K562 (cell line): Measurements from ENCODE around the gene GTPBP2. TPM values are rescaled to one million over a fixed set of nuclear protein-coding genes. Genes with fewer than 3 reads are reported as not detected.

Experiments
- KAT7 ChIP-seq: sonication (generic); formaldehyde crosslinking; IDR thresholded peaks from 2 replicates; pipeline ENCODE4 v1.8.0; 2022; ENCODE audit warnings: missing genetic modification reagents, mild to moderate bottlenecking, borderline replicate concordance
- MCM3 ChIP-seq: fragments of 450-650 bp; IDR thresholded peaks from 2 replicates; pipeline ENCODE4 v1.6.1; 2016
- RB1 ChIP-seq: fragments of 450-650 bp; IDR thresholded peaks from 2 replicates; pipeline ENCODE4 v1.6.1; 2017; ENCODE audit warnings: low read depth, mild to moderate bottlenecking
- SOX6 ChIP-seq: fragments of 450-650 bp; IDR thresholded peaks from 2 replicates; pipeline ENCODE4 v1.6.1; 2014; ENCODE audit warnings: mild to moderate bottlenecking
- ZNF146 ChIP-seq: IDR thresholded peaks from one replicate; pipeline ENCODE4 v1.6.1; 2018; ENCODE audit warnings: missing compliant biosample characterization; ENCODE audit not compliant: unreplicated experiment
- polyA plus RNA-seq, 8 experiments: library from polyadenylated mRNA; depleted of rRNA in 4 of 8; stranded (reverse) in 5 of 8; unstranded in 3 of 8; fragments of >200 nt; fragmentation: Nextera tagmentation in 2 of 8; fragmentation: Illumina TruSeq in 1 of 8; extraction: Ambion mirVana in 2 of 8; extraction: Trizol in 1 of 8; gene quantifications; 2 replicates each; pipeline versions ENCODE4 v1.2.1 to v1.2.3, GENCODE V29; 2011 to 2014; ENCODE audit warnings: inconsistent platforms in 1 of 8, missing spikeins in 1 of 8
- total RNA-seq, 7 experiments: library from RNA; depleted of rRNA in 6 of 7; stranded (reverse); fragments of >200 nt in 6 of 7; fragmentation: Illumina TruSeq in 2 of 7; extraction: Trizol in 2 of 7; gene quantifications; 2 replicates each; pipeline versions ENCODE4 v1.2.1 to v1.2.3, GENCODE V29; 2011 to 2021; ENCODE audit warnings: low replicate concordance in 1 of 7
- TF ChIP-seq, protein P1 (sequence below): fragments of 250-450 bp; sonication (Bioruptor Pico); IDR thresholded peaks from 2 replicates; pipeline ENCODE4 v1.5.0; 2021; ENCODE audit warnings: mild to moderate bottlenecking, moderate library complexity
- TF ChIP-seq, protein P2 (sequence below): fragments of 450-650 bp; IDR thresholded peaks from 2 replicates; pipeline ENCODE4 v1.6.1; 2016; ENCODE audit warnings: mild to moderate bottlenecking, moderate library complexity
- TF ChIP-seq, protein P3 (sequence below), 2 experiments: IDR thresholded peaks in 1 of 2; conservative IDR thresholded peaks in 1 of 2; 2 replicates each; pipeline ENCODE4 v1.6.1; 2016; ENCODE audit warnings: low read depth in 2 of 2, mild to moderate bottlenecking in 1 of 2, missing compliant biosample characterization in 1 of 2, missing genetic modification characterization in 1 of 2, moderate library complexity in 1 of 2

GTPBP2 gene
- total and polyA plus RNA-seq, 9 of the 15 experiments (the other 6 are each of a cell fraction or from before 2014, with no cell fraction given), result 48.4 to 196 (median 111) TPM

- TF ChIP-seq, protein P1, sequence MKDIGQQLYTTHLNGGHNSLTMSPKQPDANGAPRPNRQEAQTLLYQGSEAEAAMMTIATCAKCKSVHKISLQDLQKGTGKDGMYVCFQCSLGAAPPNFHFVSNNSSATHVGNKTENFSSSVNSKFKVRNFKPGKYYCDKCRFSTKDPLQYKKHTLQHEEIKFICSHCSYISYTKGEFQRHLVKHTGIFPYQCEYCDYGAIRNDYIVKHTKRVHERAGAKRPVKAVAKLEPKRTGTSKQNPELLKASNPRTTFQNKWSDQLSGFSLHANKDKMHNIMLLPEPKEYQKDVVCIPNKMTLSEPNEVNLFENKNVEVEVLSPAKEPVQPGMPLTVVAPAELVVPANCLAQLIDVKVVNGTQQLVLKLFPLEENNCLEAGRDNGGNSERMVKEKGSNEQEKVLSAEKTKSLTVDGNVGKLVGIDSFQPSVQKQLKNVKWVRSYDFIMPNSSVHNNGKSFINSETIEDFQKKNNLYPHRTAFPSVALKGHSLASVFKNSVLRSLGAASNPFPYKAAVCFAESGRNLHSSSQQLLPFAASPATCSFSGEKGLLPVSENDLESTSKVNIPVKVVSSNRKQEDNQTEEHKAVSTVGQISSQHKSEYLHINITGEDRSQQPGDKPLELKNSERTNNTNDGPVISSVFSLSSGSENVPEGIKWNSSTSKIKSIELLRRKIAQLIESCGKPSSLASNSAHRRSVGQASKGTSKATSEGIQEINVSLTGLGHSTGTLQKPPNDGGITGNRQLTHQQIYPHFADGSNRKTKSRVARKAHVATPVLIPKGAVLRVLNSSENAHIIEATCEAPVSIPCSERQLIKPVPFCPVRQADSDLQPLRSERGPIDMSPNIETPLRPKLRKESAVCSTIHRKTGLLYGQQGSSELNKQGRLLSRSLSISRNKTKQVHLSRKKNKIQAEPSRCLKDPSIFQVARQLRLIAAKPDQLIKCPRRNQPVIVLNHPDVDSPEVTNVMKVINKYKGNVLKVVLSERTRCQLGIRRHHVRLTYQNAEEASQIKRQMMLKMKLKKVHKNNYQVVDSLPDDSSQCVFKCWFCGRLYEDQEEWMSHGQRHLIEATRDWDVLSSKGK, result no peak
- TF ChIP-seq KAT7 (CRISPR knock-in tag), result 0 out of 2 replicates have a peak, but pooled peaks have one; percentile 54
- TF ChIP-seq ZNF146, result no peak
- TF ChIP-seq, protein P2, sequence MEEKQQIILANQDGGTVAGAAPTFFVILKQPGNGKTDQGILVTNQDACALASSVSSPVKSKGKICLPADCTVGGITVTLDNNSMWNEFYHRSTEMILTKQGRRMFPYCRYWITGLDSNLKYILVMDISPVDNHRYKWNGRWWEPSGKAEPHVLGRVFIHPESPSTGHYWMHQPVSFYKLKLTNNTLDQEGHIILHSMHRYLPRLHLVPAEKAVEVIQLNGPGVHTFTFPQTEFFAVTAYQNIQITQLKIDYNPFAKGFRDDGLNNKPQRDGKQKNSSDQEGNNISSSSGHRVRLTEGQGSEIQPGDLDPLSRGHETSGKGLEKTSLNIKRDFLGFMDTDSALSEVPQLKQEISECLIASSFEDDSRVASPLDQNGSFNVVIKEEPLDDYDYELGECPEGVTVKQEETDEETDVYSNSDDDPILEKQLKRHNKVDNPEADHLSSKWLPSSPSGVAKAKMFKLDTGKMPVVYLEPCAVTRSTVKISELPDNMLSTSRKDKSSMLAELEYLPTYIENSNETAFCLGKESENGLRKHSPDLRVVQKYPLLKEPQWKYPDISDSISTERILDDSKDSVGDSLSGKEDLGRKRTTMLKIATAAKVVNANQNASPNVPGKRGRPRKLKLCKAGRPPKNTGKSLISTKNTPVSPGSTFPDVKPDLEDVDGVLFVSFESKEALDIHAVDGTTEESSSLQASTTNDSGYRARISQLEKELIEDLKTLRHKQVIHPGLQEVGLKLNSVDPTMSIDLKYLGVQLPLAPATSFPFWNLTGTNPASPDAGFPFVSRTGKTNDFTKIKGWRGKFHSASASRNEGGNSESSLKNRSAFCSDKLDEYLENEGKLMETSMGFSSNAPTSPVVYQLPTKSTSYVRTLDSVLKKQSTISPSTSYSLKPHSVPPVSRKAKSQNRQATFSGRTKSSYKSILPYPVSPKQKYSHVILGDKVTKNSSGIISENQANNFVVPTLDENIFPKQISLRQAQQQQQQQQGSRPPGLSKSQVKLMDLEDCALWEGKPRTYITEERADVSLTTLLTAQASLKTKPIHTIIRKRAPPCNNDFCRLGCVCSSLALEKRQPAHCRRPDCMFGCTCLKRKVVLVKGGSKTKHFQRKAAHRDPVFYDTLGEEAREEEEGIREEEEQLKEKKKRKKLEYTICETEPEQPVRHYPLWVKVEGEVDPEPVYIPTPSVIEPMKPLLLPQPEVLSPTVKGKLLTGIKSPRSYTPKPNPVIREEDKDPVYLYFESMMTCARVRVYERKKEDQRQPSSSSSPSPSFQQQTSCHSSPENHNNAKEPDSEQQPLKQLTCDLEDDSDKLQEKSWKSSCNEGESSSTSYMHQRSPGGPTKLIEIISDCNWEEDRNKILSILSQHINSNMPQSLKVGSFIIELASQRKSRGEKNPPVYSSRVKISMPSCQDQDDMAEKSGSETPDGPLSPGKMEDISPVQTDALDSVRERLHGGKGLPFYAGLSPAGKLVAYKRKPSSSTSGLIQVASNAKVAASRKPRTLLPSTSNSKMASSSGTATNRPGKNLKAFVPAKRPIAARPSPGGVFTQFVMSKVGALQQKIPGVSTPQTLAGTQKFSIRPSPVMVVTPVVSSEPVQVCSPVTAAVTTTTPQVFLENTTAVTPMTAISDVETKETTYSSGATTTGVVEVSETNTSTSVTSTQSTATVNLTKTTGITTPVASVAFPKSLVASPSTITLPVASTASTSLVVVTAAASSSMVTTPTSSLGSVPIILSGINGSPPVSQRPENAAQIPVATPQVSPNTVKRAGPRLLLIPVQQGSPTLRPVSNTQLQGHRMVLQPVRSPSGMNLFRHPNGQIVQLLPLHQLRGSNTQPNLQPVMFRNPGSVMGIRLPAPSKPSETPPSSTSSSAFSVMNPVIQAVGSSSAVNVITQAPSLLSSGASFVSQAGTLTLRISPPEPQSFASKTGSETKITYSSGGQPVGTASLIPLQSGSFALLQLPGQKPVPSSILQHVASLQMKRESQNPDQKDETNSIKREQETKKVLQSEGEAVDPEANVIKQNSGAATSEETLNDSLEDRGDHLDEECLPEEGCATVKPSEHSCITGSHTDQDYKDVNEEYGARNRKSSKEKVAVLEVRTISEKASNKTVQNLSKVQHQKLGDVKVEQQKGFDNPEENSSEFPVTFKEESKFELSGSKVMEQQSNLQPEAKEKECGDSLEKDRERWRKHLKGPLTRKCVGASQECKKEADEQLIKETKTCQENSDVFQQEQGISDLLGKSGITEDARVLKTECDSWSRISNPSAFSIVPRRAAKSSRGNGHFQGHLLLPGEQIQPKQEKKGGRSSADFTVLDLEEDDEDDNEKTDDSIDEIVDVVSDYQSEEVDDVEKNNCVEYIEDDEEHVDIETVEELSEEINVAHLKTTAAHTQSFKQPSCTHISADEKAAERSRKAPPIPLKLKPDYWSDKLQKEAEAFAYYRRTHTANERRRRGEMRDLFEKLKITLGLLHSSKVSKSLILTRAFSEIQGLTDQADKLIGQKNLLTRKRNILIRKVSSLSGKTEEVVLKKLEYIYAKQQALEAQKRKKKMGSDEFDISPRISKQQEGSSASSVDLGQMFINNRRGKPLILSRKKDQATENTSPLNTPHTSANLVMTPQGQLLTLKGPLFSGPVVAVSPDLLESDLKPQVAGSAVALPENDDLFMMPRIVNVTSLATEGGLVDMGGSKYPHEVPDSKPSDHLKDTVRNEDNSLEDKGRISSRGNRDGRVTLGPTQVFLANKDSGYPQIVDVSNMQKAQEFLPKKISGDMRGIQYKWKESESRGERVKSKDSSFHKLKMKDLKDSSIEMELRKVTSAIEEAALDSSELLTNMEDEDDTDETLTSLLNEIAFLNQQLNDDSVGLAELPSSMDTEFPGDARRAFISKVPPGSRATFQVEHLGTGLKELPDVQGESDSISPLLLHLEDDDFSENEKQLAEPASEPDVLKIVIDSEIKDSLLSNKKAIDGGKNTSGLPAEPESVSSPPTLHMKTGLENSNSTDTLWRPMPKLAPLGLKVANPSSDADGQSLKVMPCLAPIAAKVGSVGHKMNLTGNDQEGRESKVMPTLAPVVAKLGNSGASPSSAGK, result no peak
- TF ChIP-seq RB1, result peak; percentile 57; the same call in 1 of the 2 replicates
- no peak for TF ChIP-seq MCM3
- TF ChIP-seq SOX6, result no peak
- TF ChIP-seq, protein P3, sequence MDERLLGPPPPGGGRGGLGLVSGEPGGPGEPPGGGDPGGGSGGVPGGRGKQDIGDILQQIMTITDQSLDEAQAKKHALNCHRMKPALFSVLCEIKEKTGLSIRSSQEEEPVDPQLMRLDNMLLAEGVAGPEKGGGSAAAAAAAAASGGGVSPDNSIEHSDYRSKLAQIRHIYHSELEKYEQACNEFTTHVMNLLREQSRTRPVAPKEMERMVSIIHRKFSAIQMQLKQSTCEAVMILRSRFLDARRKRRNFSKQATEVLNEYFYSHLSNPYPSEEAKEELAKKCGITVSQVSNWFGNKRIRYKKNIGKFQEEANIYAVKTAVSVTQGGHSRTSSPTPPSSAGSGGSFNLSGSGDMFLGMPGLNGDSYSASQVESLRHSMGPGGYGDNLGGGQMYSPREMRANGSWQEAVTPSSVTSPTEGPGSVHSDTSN (CRISPR knock-in tag; IDR thresholded peaks at IDR 0.05; ENCODE audit: low read depth), result no peak
- TF ChIP-seq, protein P3 (tag; conservative IDR thresholded peaks at IDR 0.05; ENCODE audit: low read depth), result no peak
These were observed 20.7 kb downstream of the GTPBP2 start (continued) for GRCh38 chr6:43608310-43608763.
